OCI-LY1 (cell line): ENCODE data around the gene EIPR1.

Source experiments
- H2AFZ ChIP-seq: fragments of 200-600 bp; sonication (generic), shearing (Covaris generic); 2 replicates; pipeline ENCODE4 v1.6.0; 2014; ENCODE audit warnings: antibody characterized with exemption, mild to moderate bottlenecking, low read length
- H3F3A ChIP-seq: fragments of 200-600 bp; sonication (generic), shearing (Covaris generic); 2 replicates; pipeline ENCODE4 v1.6.0; 2014; ENCODE audit warnings: mild to moderate bottlenecking, antibody characterized with exemption, low read length, moderate library complexity; ENCODE audit not compliant: insufficient read depth
- H3K27ac ChIP-seq: fragments of 200-600 bp; sonication (generic); 2 replicates; pipeline ENCODE4 v1.5.1; 2014; ENCODE audit warnings: low read length, mixed run types, mild to moderate bottlenecking, low read depth; ENCODE audit not compliant: poor library complexity, severe bottlenecking
- H3K27me3 ChIP-seq: fragments of 200-600 bp; sonication (generic); 2 replicates; pipeline ENCODE4 v1.6.0; 2014; ENCODE audit warnings: antibody characterized with exemption, mild to moderate bottlenecking, low read length, moderate library complexity; ENCODE audit not compliant: insufficient read depth
- H3K36me3 ChIP-seq: fragments of 200-600 bp; sonication (generic); 2 replicates; pipeline ENCODE4 v1.6.1; 2014; ENCODE audit warnings: mild to moderate bottlenecking, antibody characterized with exemption, low read length, moderate library complexity, mixed read lengths; ENCODE audit not compliant: insufficient read depth
- H3K4me1 ChIP-seq: fragments of 200-600 bp; sonication (generic); 2 replicates; pipeline ENCODE4 v1.5.1; 2014; ENCODE audit warnings: mild to moderate bottlenecking, low read length, moderate library complexity; ENCODE audit not compliant: insufficient read depth, severe bottlenecking
- H3K4me2 ChIP-seq: fragments of 200-600 bp; sonication (generic), shearing (Covaris generic); 2 replicates; pipeline ENCODE4 v1.6.1; 2014; ENCODE audit warnings: low read length
- H3K4me3 ChIP-seq: fragments of 200-600 bp; sonication (generic); 2 replicates; pipeline ENCODE4 v1.5.1; 2014; ENCODE audit warnings: low read length, low read depth, mild to moderate bottlenecking, mixed read lengths; ENCODE audit not compliant: poor library complexity, severe bottlenecking
- H3K79me2 ChIP-seq: fragments of 200-600 bp; shearing (Covaris generic); 2 replicates; pipeline ENCODE4 v1.6.1; 2016; ENCODE audit warnings: mixed run types, low read length, mixed read lengths; ENCODE audit not compliant: insufficient read depth
- H3K9ac ChIP-seq: fragments of 200-600 bp; sonication (generic), shearing (Covaris generic); 2 replicates; pipeline ENCODE4 v1.6.1; 2014; ENCODE audit warnings: mild to moderate bottlenecking, low read length, mixed read lengths
- H3K9me2 ChIP-seq: fragments of 200-600 bp; sonication (generic), shearing (Covaris generic); 2 replicates; pipeline ENCODE4 v1.6.1; 2014; ENCODE audit warnings: low read depth, mild to moderate bottlenecking, low read length, mixed read lengths
- H3K9me3 ChIP-seq: fragments of 200-600 bp; shearing (Covaris generic); 2 replicates; pipeline ENCODE4 v1.6.1; 2014; ENCODE audit warnings: low read length, mixed read lengths
- H4K20me1 ChIP-seq: fragments of 200-600 bp; sonication (generic), shearing (Covaris generic); 2 replicates; pipeline ENCODE4 v1.6.0; 2016; ENCODE audit warnings: mild to moderate bottlenecking, low read length; ENCODE audit not compliant: insufficient read depth
- EZH2 ChIP-seq: fragments of 200-600 bp; sonication (generic), shearing (Covaris generic); IDR thresholded peaks from 2 replicates; pipeline ENCODE4 v1.8.0; 2017; ENCODE audit warnings: borderline replicate concordance, mixed run types, mild to moderate bottlenecking, antibody characterized with exemption, low read length, moderate library complexity, mixed read lengths
- TF ChIP-seq, protein P1 (sequence below): fragments of 200-600 bp; sonication (generic), shearing (Covaris generic); IDR thresholded peaks from 2 replicates; pipeline ENCODE4 v1.5.1; 2017; ENCODE audit warnings: mild to moderate bottlenecking, antibody characterized with exemption, low read length, moderate library complexity, mixed read lengths

EIPR1 gene

DNA sequence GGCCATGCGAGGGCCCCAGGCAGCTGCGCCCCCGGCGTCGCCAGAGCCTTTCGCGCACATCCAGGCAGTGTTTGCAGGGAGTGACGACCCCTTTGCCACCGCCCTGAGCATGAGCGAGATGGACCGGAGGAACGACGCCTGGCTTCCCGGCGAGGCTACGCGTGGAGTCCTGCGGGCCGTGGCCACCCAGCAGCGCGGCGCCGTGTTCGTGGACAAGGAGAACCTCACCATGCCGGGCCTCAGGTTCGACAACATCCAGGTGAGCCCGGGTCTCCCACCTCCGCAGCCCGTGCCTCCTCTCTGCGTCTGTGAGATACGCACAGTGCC lies 10.8 kb upstream of the EIPR1 start:
- Histone ChIP-seq H3K27ac (no peak overlapping the region), H3K79me2 (peaks cover 11% of the 10 kb centered on the region; the same call in 1 of the 2 replicates), H2AFZ (no peak overlapping the region), H3K9me2 (no peaks in the 10 kb centered on the region), H3K4me2 (no peak overlapping the region), H3K9me3 (no peaks in the 10 kb centered on the region), H4K20me1 (no peaks in the 10 kb centered on the region), H3F3A (no peaks in the 10 kb centered on the region), H3K36me3 (peaks cover 92% of the 10 kb centered on the region), H3K9ac (no peak overlapping the region), H3K4me3 (no peak overlapping the region), H3K27me3 (no peaks in the 10 kb centered on the region), H3K4me1 (no peaks in the 10 kb centered on the region)
- TF ChIP-seq EZH2, result no peak
- TF ChIP-seq, protein P1, sequence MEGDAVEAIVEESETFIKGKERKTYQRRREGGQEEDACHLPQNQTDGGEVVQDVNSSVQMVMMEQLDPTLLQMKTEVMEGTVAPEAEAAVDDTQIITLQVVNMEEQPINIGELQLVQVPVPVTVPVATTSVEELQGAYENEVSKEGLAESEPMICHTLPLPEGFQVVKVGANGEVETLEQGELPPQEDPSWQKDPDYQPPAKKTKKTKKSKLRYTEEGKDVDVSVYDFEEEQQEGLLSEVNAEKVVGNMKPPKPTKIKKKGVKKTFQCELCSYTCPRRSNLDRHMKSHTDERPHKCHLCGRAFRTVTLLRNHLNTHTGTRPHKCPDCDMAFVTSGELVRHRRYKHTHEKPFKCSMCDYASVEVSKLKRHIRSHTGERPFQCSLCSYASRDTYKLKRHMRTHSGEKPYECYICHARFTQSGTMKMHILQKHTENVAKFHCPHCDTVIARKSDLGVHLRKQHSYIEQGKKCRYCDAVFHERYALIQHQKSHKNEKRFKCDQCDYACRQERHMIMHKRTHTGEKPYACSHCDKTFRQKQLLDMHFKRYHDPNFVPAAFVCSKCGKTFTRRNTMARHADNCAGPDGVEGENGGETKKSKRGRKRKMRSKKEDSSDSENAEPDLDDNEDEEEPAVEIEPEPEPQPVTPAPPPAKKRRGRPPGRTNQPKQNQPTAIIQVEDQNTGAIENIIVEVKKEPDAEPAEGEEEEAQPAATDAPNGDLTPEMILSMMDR, result no peak

DNA sequence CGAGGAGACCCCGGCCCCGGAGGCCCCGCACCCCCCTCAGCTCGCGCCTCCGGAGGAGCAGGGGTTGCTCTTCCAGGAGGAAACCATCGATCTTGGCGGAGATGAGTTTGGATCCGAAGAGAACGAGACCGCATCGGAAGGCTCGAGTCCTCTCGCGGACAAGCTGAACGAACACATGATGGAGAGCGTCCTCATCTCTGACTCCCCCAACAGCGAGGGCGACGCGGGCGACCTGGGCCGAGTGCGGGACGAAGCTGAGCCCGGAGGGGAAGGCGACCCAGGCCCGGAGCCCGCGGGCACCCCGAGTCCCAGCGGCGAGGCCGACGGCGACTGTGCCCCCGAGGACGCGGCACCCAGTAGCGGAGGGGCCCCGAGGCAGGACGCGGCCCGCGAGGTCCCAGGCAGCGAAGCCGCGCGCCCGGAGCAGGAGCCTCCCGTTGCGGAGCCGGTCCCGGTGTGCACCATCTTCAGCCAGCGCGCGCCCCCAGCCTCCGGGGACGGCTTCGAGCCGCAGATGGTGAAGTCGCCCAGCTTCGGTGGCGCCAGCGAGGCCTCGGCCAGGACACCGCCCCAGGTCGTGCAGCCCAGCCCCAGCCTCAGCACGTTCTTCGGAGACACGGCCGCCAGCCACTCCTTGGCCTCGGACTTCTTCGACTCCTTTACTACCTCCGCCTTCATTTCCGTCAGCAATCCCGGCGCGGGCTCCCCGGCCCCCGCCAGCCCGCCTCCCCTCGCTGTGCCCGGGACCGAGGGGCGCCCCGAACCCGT lies 10.2 kb upstream of the EIPR1 start:
- H3K9me3 ChIP-seq, result no peaks in the 10 kb centered on the region
- H3K9me2 ChIP-seq, result no peaks in the 10 kb centered on the region
- peaks cover 11% of the 10 kb centered on the region; the same call in 1 of the 2 replicates for H3K79me2 ChIP-seq
- no peak overlapping the region for H3K4me3 ChIP-seq
- H2AFZ ChIP-seq, result no peak overlapping the region
- H4K20me1 ChIP-seq, result no peaks in the 10 kb centered on the region
- H3F3A ChIP-seq, result no peaks in the 10 kb centered on the region
- H3K4me2 ChIP-seq, result no peak overlapping the region
- no peak overlapping the region for H3K9ac ChIP-seq
- peaks cover 92% of the 10 kb centered on the region for H3K36me3 ChIP-seq
- no peaks in the 10 kb centered on the region for H3K4me1 ChIP-seq
- TF ChIP-seq EZH2, result no peak
- TF ChIP-seq, protein P1, result no peak
- H3K27me3 ChIP-seq, result no peaks in the 10 kb centered on the region
- no peak overlapping the region for H3K27ac ChIP-seq

- Histone ChIP-seq H3K9ac (no peak overlapping the region), H3K36me3 (peaks cover 90% of the 10 kb centered on the region)
These were observed 9.4 kb upstream of the EIPR1 start for GRCh38 chr2:3387011-3387410.

More at GRCh38 chr2:3387011-3387410, 9.4 kb upstream of the EIPR1 start:
- no peaks in the 10 kb centered on the region for H3K9me3 ChIP-seq
- TF ChIP-seq, protein P1, result no peak
- TF ChIP-seq EZH2, result no peak
- peaks cover 11% of the 10 kb centered on the region; the same call in 1 of the 2 replicates for H3K79me2 ChIP-seq
- no peaks in the 10 kb centered on the region for H3F3A ChIP-seq
- no peak overlapping the region for H3K27ac ChIP-seq
- no peak overlapping the region for H3K4me3 ChIP-seq
- no peaks in the 10 kb centered on the region for H3K9me2 ChIP-seq
- H2AFZ ChIP-seq, result no peak overlapping the region
- H3K4me1 ChIP-seq, result no peaks in the 10 kb centered on the region
- no peaks in the 10 kb centered on the region for H4K20me1 ChIP-seq
- H3K27me3 ChIP-seq, result no peaks in the 10 kb centered on the region
- H3K4me2 ChIP-seq, result no peak overlapping the region
